HEK293 (cell line): ENCODE data around the gene CPN2.

Experiments used
- CTCF ChIP-seq: fragments of 450-650 bp; formaldehyde crosslinking; IDR thresholded peaks from 2 replicates; pipeline ENCODE4 v1.5.1; 2016; ENCODE audit warnings: missing biosample characterization, missing genetic modification characterization
- PATZ1 ChIP-seq: fragments of 450-650 bp; formaldehyde crosslinking; IDR thresholded peaks from 2 replicates; pipeline ENCODE4 v1.5.1; 2016; ENCODE audit warnings: missing biosample characterization, missing genetic modification characterization
- REST ChIP-seq: fragments of 450-650 bp; formaldehyde crosslinking; IDR thresholded peaks from 2 replicates; pipeline ENCODE4 v1.5.1; 2016; ENCODE audit warnings: missing biosample characterization, missing genetic modification characterization
- ZBTB7A ChIP-seq: fragments of 450-650 bp; formaldehyde crosslinking; IDR thresholded peaks from 2 replicates; pipeline ENCODE4 v1.5.1; 2016; ENCODE audit warnings: low read depth, missing biosample characterization, missing genetic modification characterization
- ZNF175 ChIP-seq: fragments of 450-650 bp; formaldehyde crosslinking; IDR thresholded peaks from 2 replicates; pipeline ENCODE4 v1.5.1; 2016; ENCODE audit warnings: missing biosample characterization, missing genetic modification characterization
- ZNF398 ChIP-seq: fragments of 450-650 bp; formaldehyde crosslinking; IDR thresholded peaks from 2 replicates; pipeline ENCODE4 v1.5.1; 2017; ENCODE audit warnings: missing biosample characterization, missing genetic modification characterization
- ZNF513 ChIP-seq: fragments of 450-650 bp; IDR thresholded peaks from 2 replicates; pipeline ENCODE4 v1.5.1; 2018; ENCODE audit warnings: missing biosample characterization, missing genetic modification characterization

GRCh38 chr3:194351080-194351672 is at the start of gene CPN2:
- TF ChIP-seq ZNF175 (no peak), CTCF (no peak), ZNF398 (no peak), ZNF513 (tag by site-specific recombination) (no peak), REST (tag by site-specific recombination) (no peak), PATZ1 (tag by site-specific recombination) (no peak), ZBTB7A (tag by site-specific recombination) (no peak)
